OCI-LY7 (cell line): ENCODE data around the gene BCL7C. TPM values are rescaled to one million over a fixed set of nuclear protein-coding genes. Genes with fewer than 3 reads are reported as not detected.

Experiments
- BruUV-seq: library from RNA; stranded (reverse); fragments of 400-500 nt; replicated peaks from 2 replicates; lab custom pipeline; 2021; lab: Mats Ljungman, UMichigan
- CTCF ChIA-PET: fragments of 300-600 bp; sonication (Branson Sonifier 250); formaldehyde crosslinking; loops from one replicate; lab custom pipeline; 2022; ENCODE audit warnings: antibody characterized with exemption; ENCODE audit not compliant: unreplicated experiment; lab: Charles Lee
- POLR2A ChIA-PET: fragments of 300-600 bp; sonication (Branson Sonifier 250); formaldehyde crosslinking; loops from one replicate; lab custom pipeline; 2022; ENCODE audit warnings: antibody characterized with exemption; lab: Charles Lee
- DNase-seq: peaks from one replicate; pipeline ENCODE4 v3.0.0-alpha.2; 2015; ENCODE audit warnings: low spot score
- H2AFZ ChIP-seq: fragments of 200-600 bp; sonication (generic), shearing (Covaris generic); 2 replicates; pipeline ENCODE4 v1.6.1; 2014; ENCODE audit warnings: mild to moderate bottlenecking, antibody characterized with exemption, low read length, moderate library complexity
- H3K27ac ChIP-seq: fragments of 200-600 bp; sonication (generic); 2 replicates; pipeline ENCODE4 v1.5.1; 2014; ENCODE audit warnings: mixed run types, low read depth, mild to moderate bottlenecking, moderate library complexity, low read length, inconsistent platforms; ENCODE audit not compliant: poor library complexity, severe bottlenecking
- H3K36me3 ChIP-seq: fragments of 200-600 bp; sonication (generic); 2 replicates; pipeline ENCODE4 v1.6.1; 2014; ENCODE audit warnings: mild to moderate bottlenecking, antibody characterized with exemption, low read length, moderate library complexity, mixed read lengths; ENCODE audit not compliant: insufficient read depth
- H3K4me1 ChIP-seq: fragments of 200-600 bp; sonication (generic); 2 replicates; pipeline ENCODE4 v1.5.1; 2014; ENCODE audit warnings: mild to moderate bottlenecking, low read length; ENCODE audit not compliant: insufficient read depth, poor library complexity, severe bottlenecking
- H3K4me2 ChIP-seq: fragments of 200-600 bp; sonication (generic); 2 replicates; pipeline ENCODE4 v1.6.1; 2014; ENCODE audit warnings: mild to moderate bottlenecking, low read length
- H3K4me3 ChIP-seq: fragments of 200-600 bp; sonication (generic); 2 replicates; pipeline ENCODE4 v1.5.1; 2014; ENCODE audit warnings: mild to moderate bottlenecking, low read depth, low read length; ENCODE audit not compliant: poor library complexity, severe bottlenecking
- H3K79me2 ChIP-seq: fragments of 200-600 bp; sonication (generic); 2 replicates; pipeline ENCODE4 v1.6.1; 2016; ENCODE audit warnings: low read depth, mild to moderate bottlenecking, low read length, moderate library complexity, mixed read lengths; ENCODE audit not compliant: insufficient read depth
- H3K9me2 ChIP-seq: fragments of 200-600 bp; sonication (generic); 2 replicates; pipeline ENCODE4 v1.6.1; 2016; ENCODE audit warnings: mild to moderate bottlenecking, low read length, mixed read lengths; ENCODE audit not compliant: insufficient read depth
- H3K9me3 ChIP-seq: fragments of 200-600 bp; sonication (generic); 2 replicates; pipeline ENCODE4 v1.6.1; 2014; ENCODE audit warnings: mild to moderate bottlenecking, mixed run types, low read length, mixed read lengths
- H4K20me1 ChIP-seq: fragments of 200-600 bp; sonication (generic); 2 replicates; pipeline ENCODE4 v1.6.1; 2014; ENCODE audit warnings: mild to moderate bottlenecking, antibody characterized with exemption, low read length, moderate library complexity, mixed read lengths; ENCODE audit not compliant: insufficient read depth
- EZH2phosphoT487 ChIP-seq: fragments of 200-600 bp; sonication (generic); IDR thresholded peaks from 2 replicates; pipeline ENCODE4 v1.6.1; 2018; ENCODE audit warnings: low read depth, borderline replicate concordance, mild to moderate bottlenecking, mixed run types, antibody characterized with exemption, low read length, moderate library complexity, mixed read lengths
- intact Hi-C: fragments of 100-400 bp; cut with micrococcal nuclease; formaldehyde crosslinking; loops from one replicate; pipeline ENCODE4 v1.10.0; 2022; ENCODE audit not compliant: unreplicated experiment
- total RNA-seq, 2 experiments: library from RNA; depleted of rRNA in 1 of 2; stranded (reverse); fragments of >200 nt in 1 of 2; shearing (Covaris generic) in 1 of 2; gene quantifications; 2 replicates each; pipeline ENCODE4 v1.2.3, GENCODE V29; 2014 to 2022
- TF ChIP-seq, protein P1 (sequence below): fragments of 200-600 bp; sonication (generic); conservative IDR thresholded peaks from 2 replicates; pipeline ENCODE4 v1.5.1; 2014; ENCODE audit warnings: mild to moderate bottlenecking, antibody characterized with exemption, low read length, moderate library complexity, mixed read lengths

The BCL7C gene
- total RNA-seq, 2 experiments from 2014 or later: 11.0 to 17.8 TPM

DNA sequence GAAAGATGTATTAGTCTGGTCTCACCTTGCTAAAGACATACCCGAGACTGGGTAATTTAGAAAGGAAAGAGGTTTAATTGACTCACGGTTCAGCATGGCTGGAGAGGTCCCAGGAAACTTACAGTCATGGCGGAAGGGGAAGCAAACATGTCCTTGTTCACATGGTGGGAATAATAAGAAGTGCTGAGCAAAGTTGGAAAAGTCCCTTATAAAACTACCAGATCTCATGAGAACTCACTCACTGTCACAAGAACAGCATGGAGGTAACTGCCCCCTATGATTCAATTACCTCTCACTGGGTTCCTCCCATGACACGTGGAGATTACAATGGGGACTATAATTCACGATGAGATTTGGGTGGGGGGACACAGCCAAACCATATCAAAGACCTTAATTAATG, 53.3 kb downstream of the BCL7C start:
- ChIA-PET CTCF (no interaction called here), POLR2A (no interaction called here)
- no peak for DNase-seq
- no peaks in the 10 kb centered on the region for H3K36me3 ChIP-seq
- no peak overlapping the region for H2AFZ ChIP-seq
- no peak overlapping the region for H3K4me2 ChIP-seq
- peaks cover 7% of the 10 kb centered on the region for H3K4me1 ChIP-seq
- no peaks in the 10 kb centered on the region for H3K79me2 ChIP-seq
- H4K20me1 ChIP-seq: no peaks in the 10 kb centered on the region
- no peak for TF ChIP-seq EZH2phosphoT487
- TF ChIP-seq, protein P1, sequence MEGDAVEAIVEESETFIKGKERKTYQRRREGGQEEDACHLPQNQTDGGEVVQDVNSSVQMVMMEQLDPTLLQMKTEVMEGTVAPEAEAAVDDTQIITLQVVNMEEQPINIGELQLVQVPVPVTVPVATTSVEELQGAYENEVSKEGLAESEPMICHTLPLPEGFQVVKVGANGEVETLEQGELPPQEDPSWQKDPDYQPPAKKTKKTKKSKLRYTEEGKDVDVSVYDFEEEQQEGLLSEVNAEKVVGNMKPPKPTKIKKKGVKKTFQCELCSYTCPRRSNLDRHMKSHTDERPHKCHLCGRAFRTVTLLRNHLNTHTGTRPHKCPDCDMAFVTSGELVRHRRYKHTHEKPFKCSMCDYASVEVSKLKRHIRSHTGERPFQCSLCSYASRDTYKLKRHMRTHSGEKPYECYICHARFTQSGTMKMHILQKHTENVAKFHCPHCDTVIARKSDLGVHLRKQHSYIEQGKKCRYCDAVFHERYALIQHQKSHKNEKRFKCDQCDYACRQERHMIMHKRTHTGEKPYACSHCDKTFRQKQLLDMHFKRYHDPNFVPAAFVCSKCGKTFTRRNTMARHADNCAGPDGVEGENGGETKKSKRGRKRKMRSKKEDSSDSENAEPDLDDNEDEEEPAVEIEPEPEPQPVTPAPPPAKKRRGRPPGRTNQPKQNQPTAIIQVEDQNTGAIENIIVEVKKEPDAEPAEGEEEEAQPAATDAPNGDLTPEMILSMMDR: no peak
- no peak overlapping the region for H3K27ac ChIP-seq
- no peaks in the 10 kb centered on the region for H3K9me3 ChIP-seq
- intact Hi-C loops: loop anchor here (5.0 kb wide), 1 partner anchor 52 kb away; the partner anchor contains the start of gene BCL7C
- no peaks in the 10 kb centered on the region for H3K9me2 ChIP-seq
- H3K4me3 ChIP-seq: no peak overlapping the region
- BruUV-seq: no TSS peak

DNA sequence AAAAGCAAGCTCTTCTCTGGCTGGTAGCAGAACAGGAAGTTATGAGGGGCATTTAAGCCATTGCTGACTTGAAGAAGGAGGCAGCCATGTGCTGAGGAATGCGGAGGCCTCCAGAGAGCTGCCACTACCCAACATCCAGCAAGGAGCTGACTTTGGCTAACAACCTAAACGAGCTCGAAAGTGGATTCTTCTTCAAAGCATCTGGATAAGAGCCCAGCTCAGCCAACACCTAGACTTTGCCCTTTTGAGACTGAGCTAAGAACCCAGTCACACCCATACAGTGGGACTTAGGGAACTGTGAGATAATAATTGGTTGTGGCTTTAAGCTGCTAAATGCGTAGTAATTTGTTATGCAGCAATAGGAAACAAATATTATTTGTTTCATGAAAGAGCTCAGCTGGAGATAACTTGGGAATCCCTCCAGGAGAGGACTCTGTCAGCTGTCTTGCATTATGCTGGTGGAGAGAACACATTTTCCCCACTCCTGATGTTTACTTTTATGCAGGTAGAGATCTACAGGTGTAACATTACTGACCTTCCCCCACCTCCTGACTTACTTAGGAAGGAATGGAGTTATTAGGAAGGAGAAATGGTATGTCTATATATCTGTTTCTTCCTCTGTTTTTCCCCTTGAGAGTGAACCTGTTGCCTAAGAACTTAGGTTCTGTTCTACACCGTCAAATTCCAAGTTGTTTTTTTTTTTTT, 54.2 kb downstream of the BCL7C start:
- Histone ChIP-seq H4K20me1 (no peaks in the 10 kb centered on the region), H2AFZ (no peak overlapping the region), H3K4me2 (no peak overlapping the region), H3K9me3 (no peaks in the 10 kb centered on the region), H3K4me3 (no peak overlapping the region), H3K36me3 (no peaks in the 10 kb centered on the region), H3K9me2 (no peaks in the 10 kb centered on the region), H3K79me2 (no peaks in the 10 kb centered on the region), H3K4me1 (no peaks in the 10 kb centered on the region), H3K27ac (no peak overlapping the region)
- TF ChIP-seq EZH2phosphoT487: no peak
- TF ChIP-seq, protein P1: no peak
- DNase-seq: no peak
- intact Hi-C loops: loop anchor here (5.0 kb wide), 1 partner anchor 53 kb away; the partner anchor contains the start of gene BCL7C
- ChIA-PET POLR2A (interaction anchor here (0.7 kb wide), 1 partner anchor 10 kb away, joined by 8 read pairs; no protein-coding TSS in a partner anchor), CTCF (no interaction called here)
- no TSS peak for BruUV-seq

DNA sequence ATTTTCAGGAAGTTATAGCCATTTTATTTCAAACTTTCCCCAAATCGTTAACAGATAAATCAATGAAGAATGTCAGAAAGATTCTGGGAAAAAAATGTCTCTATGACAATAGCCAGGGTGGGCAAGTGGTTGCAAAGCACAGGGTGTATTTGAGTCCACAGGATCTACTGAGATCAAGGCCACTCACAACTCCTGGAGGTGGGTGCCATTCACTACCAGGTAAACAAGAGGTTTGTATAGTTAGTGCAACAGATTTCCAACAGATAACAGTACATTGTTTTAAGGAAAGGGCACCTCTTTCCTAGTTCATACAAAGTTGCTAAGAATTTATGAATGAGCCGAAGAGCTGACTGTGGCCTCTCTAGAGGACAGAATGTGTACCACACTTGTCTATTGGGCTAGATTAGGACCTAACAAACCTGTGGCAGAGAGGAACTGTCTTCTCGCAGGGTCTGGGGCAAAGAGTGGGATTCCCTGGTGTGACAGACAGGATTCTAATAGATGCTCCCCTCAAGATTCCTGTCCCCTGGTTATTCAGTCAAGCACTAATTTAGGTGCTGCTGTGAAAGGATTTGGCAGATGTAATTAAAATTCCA, 54.9 kb downstream of the BCL7C start:
- no peak for DNase-seq
- TF ChIP-seq EZH2phosphoT487: no peak
- TF ChIP-seq, protein P1: no peak; the same call in 1 of the 2 replicates
- ChIA-PET POLR2A (no interaction called here), CTCF (no interaction called here)
- Histone ChIP-seq H3K9me3 (no peaks in the 10 kb centered on the region), H3K36me3 (no peaks in the 10 kb centered on the region), H3K79me2 (no peaks in the 10 kb centered on the region), H3K9me2 (no peaks in the 10 kb centered on the region), H3K4me3 (no peak overlapping the region), H3K4me2 (no peak overlapping the region), H3K27ac (no peak overlapping the region), H3K4me1 (no peaks in the 10 kb centered on the region), H2AFZ (no peak overlapping the region), H4K20me1 (no peaks in the 10 kb centered on the region)
- no TSS peak for BruUV-seq
- intact Hi-C loops: no loop called here
